Nephron (organoid): Measurements from ENCODE around the gene MKRN1.
A peak's percentile ranks its signal among the peaks of the same experiment; 100 is the strongest.
"Not testable (repeated sequence)": the region's sequence is repeated elsewhere in the genome, so short reads cannot be mapped to it uniquely, and the experiment has no call there.

ENCODE experiments used
- H3K27ac Mint-ChIP-seq, 3 experiments: 2 replicates each; pipeline ENCODE4 v1.8.0; 2020; ENCODE audit warnings: mixed read lengths in 3 of 3, mild to moderate bottlenecking in 2 of 3, moderate library complexity in 1 of 3
- H3K27me3 Mint-ChIP-seq: 2 replicates; pipeline ENCODE4 v1.8.0; 2021; ENCODE audit warnings: low read depth, mild to moderate bottlenecking, moderate library complexity, mixed read lengths
- H3K36me3 Mint-ChIP-seq: 2 replicates; pipeline ENCODE4 v1.8.0; 2020; ENCODE audit warnings: low read depth, mixed read lengths
- H3K4me1 Mint-ChIP-seq: 2 replicates; pipeline ENCODE4 v1.8.0; 2020; ENCODE audit warnings: mixed read lengths
- H3K4me3 Mint-ChIP-seq, 3 experiments: 2 replicates each; pipeline ENCODE4 v1.8.0; 2020; ENCODE audit warnings: mild to moderate bottlenecking in 3 of 3, mixed read lengths in 3 of 3, moderate library complexity in 2 of 3
- H3K9me3 Mint-ChIP-seq: 2 replicates; pipeline ENCODE4 v1.8.0; 2020; ENCODE audit warnings: mixed read lengths
- CTCF ChIP-seq, 3 experiments: fragments of 200-600 bp; sonication (generic); IDR thresholded peaks; one replicate each; pipeline ENCODE4 v1.5.0; 2021; ENCODE audit warnings: antibody characterized with exemption in 3 of 3; ENCODE audit not compliant: unreplicated experiment in 3 of 3

Gene MKRN1

GRCh38 chr7:140519007-140519399 lies 39.7 kb upstream of the MKRN1 start:
- Mint-ChIP-seq H3K27me3 (no peaks in the 10 kb centered on the region), H3K36me3 (peaks cover 27% of the 10 kb centered on the region), H3K4me3 (no peak overlapping the region), H3K4me1 (peaks cover 11% of the 10 kb centered on the region), H3K27ac (peak overlapping the region; percentile 31 to 79 (median 72)), H3K9me3 (no peaks in the 10 kb centered on the region)
- no peak for TF ChIP-seq CTCF (IDR thresholded peaks at IDR 0.05; ENCODE audit: unreplicated experiment in 3 of 3)

GRCh38 chr7:140518370-140519006 lies 39.2 kb upstream of the MKRN1 start:
- Mint-ChIP-seq H3K27ac (peak overlapping the region; percentile 62 to 94 (median 83)), H3K4me1 (peaks cover 11% of the 10 kb centered on the region), H3K27me3 (no peaks in the 10 kb centered on the region), H3K9me3 (no peaks in the 10 kb centered on the region), H3K36me3 (peaks cover 26% of the 10 kb centered on the region), H3K4me3 (no peak overlapping the region)
- TF ChIP-seq CTCF (IDR thresholded peaks at IDR 0.05; ENCODE audit: unreplicated experiment in 3 of 3): no peak

- peak overlapping the region; percentile 62 to 94 (median 83) for H3K27ac Mint-ChIP-seq
- H3K4me3 Mint-ChIP-seq: no peak overlapping the region
- no peaks in the 10 kb centered on the region for H3K27me3 Mint-ChIP-seq
- peak; percentile 79 to 85 (median 82) for TF ChIP-seq CTCF (IDR thresholded peaks at IDR 0.05; ENCODE audit: unreplicated experiment in 3 of 3)
- H3K9me3 Mint-ChIP-seq: no peaks in the 10 kb centered on the region
- H3K4me1 Mint-ChIP-seq: peaks cover 11% of the 10 kb centered on the region
- peaks cover 21% of the 10 kb centered on the region for H3K36me3 Mint-ChIP-seq
Observed at GRCh38 chr7:140517546-140518369, 38.5 kb upstream of the MKRN1 start.

- peaks cover 9% of the 10 kb centered on the region for H3K4me1 Mint-ChIP-seq
- peaks cover 5% of the 10 kb centered on the region for H3K27me3 Mint-ChIP-seq
- no peak for TF ChIP-seq CTCF (IDR thresholded peaks at IDR 0.05; ENCODE audit: unreplicated experiment in 3 of 3)
- H3K36me3 Mint-ChIP-seq: no peaks in the 10 kb centered on the region
- H3K4me3 Mint-ChIP-seq: no peak overlapping the region
- H3K27ac Mint-ChIP-seq: peak overlapping the region in 2 of 3 experiments; percentile 65 to 73
- H3K9me3 Mint-ChIP-seq: no peaks in the 10 kb centered on the region
Observed at GRCh38 chr7:140512317-140513000, 33.2 kb upstream of the MKRN1 start.

- Mint-ChIP-seq H3K36me3 (no peaks in the 10 kb centered on the region), H3K27ac (peak overlapping the region in 1 of 3 experiments; percentile 29), H3K4me3 (no peak overlapping the region), H3K4me1 (peaks cover 28% of the 10 kb centered on the region), H3K9me3 (no peaks in the 10 kb centered on the region), H3K27me3 (peaks cover 5% of the 10 kb centered on the region)
- TF ChIP-seq CTCF (IDR thresholded peaks at IDR 0.05; ENCODE audit: unreplicated experiment in 3 of 3): no peak
Observed at GRCh38 chr7:140509789-140510188, 30.5 kb upstream of the MKRN1 start.

GRCh38 chr7:140507556-140507955 lies 28.3 kb upstream of the MKRN1 start:
- peaks cover 28% of the 10 kb centered on the region for H3K4me1 Mint-ChIP-seq
- H3K9me3 Mint-ChIP-seq: not testable (repeated sequence)

More at GRCh38 chr7:140507556-140507955, 28.3 kb upstream of the MKRN1 start:
- not testable (repeated sequence) for H3K36me3 Mint-ChIP-seq, H3K27me3 Mint-ChIP-seq, H3K4me3 Mint-ChIP-seq
- peak overlapping the region; percentile 52 to 66 (median 53) for H3K27ac Mint-ChIP-seq
